Coronary artery (tissue), 2 donors: ENCODE data around the gene AP1G1.
"Not testable (repeated sequence)": the region's sequence is repeated elsewhere in the genome, so short reads cannot be mapped to it uniquely, and the experiment has no call there.

ENCODE experiments used
- DNase-seq: peaks from one replicate; pipeline ENCODE4 v3.0.0-alpha.2; 2017; ENCODE audit warnings: low spot score
- H3K27ac ChIP-seq, 2 donors: fragments of 200-600 bp; sonication (generic); one replicate each; pipeline ENCODE4 v1.5.1; 2016 to 2019
- H3K4me3 ChIP-seq: fragments of 200-600 bp; sonication (generic); 2 replicates; pipeline ENCODE4 v1.5.1; 2016; ENCODE audit warnings: mild to moderate bottlenecking, moderate library complexity
- CTCF ChIP-seq: fragments of 200-600 bp; sonication (generic); IDR thresholded peaks from one replicate; pipeline ENCODE4 v1.5.1; 2019; ENCODE audit warnings: antibody characterized with exemption

Gene AP1G1

GRCh38 chr16:71807905-71808592, 585 bp downstream of the AP1G1 start:
- peak; percentile 76 for DNase-seq
- Histone ChIP-seq H3K27ac (peak overlapping the region; percentile 95 to 99), H3K4me3 (peak overlapping the region; percentile 89)

GRCh38 chr16:71803305-71803690, 5.3 kb downstream of the AP1G1 start:
- no peak for TF ChIP-seq CTCF
- H3K4me3 ChIP-seq = no peak overlapping the region
- no peak overlapping the region for H3K27ac ChIP-seq
- no peak for DNase-seq

More at GRCh38 chr16:71807905-71808592, 585 bp downstream of the AP1G1 start:
- TF ChIP-seq CTCF = no peak

- DNase-seq = no peak
- TF ChIP-seq CTCF = no peak
- no peak overlapping the region for H3K27ac ChIP-seq
- no peak overlapping the region for H3K4me3 ChIP-seq
These were observed 12.0 kb downstream of the AP1G1 start for GRCh38 chr16:71796501-71797097.

GRCh38 chr16:71794943-71795342, 13.7 kb downstream of the AP1G1 start:
- no peak for DNase-seq
- Histone ChIP-seq H3K27ac (no peak overlapping the region), H3K4me3 (no peak overlapping the region)
- TF ChIP-seq CTCF = no peak

GRCh38 chr16:71794018-71794417, 14.6 kb downstream of the AP1G1 start:
- TF ChIP-seq CTCF = no peak
- no peak overlapping the region for H3K4me3 ChIP-seq
- no peak overlapping the region for H3K27ac ChIP-seq
- DNase-seq = no peak

- H3K27ac ChIP-seq = no peak overlapping the region
- no peak for DNase-seq
- H3K4me3 ChIP-seq = no peak overlapping the region
- no peak for TF ChIP-seq CTCF
These were observed 16.5 kb downstream of the AP1G1 start for GRCh38 chr16:71792176-71792575.

- not testable (repeated sequence) for H3K4me3 ChIP-seq, H3K27ac ChIP-seq, DNase-seq
These were observed 18.3 kb downstream of the AP1G1 start for GRCh38 chr16:71790329-71790728.
